ENCODE results near the gene TRIM69.
"Not testable (repeated sequence)": the region's sequence is repeated elsewhere in the genome, so short reads cannot be mapped to it uniquely, and the experiment has no call there.

Gene TRIM69

GRCh38 chr15:44736181-44736765, at the start of gene TRIM69:
TSS of gene TRIM69 (plus strand) at chr15:44736528. CDS start at chr15:44736705, 177 bp downstream.
- no peak for DNase-seq (ENCODE audit: low read depth in 2 of 2)

GRCh38 chr15:44689318-44689717, 47.0 kb upstream of the TRIM69 start:
- DNase-seq (ENCODE audit: low read depth in 2 of 2): not testable (repeated sequence)

GRCh38 chr15:44690245-44690644, 46.1 kb upstream of the TRIM69 start:
- DNase-seq (ENCODE audit: low read depth in 2 of 2): not testable (repeated sequence)

GRCh38 chr15:44692659-44693058, 43.7 kb upstream of the TRIM69 start:
- DNase-seq (ENCODE audit: low read depth in 2 of 2): no peak

- DNase-seq (ENCODE audit: low read depth in 2 of 2): no peak
Measured at GRCh38 chr15:44694416-44694815, 41.9 kb upstream of the TRIM69 start.

- no peak for DNase-seq (ENCODE audit: low read depth in 2 of 2)
Measured at GRCh38 chr15:44695294-44695693, 41.0 kb upstream of the TRIM69 start.

- no peak for DNase-seq (ENCODE audit: low read depth in 2 of 2)
Measured at GRCh38 chr15:44697014-44697413, 39.3 kb upstream of the TRIM69 start.

GRCh38 chr15:44698641-44699040, 37.7 kb upstream of the TRIM69 start:
- no peak for DNase-seq (ENCODE audit: low read depth in 2 of 2)

- DNase-seq (ENCODE audit: low read depth in 2 of 2): not testable (repeated sequence)
Measured at GRCh38 chr15:44700676-44701075, 35.7 kb upstream of the TRIM69 start.

GRCh38 chr15:44705986-44706385, 30.3 kb upstream of the TRIM69 start:
- DNase-seq (ENCODE audit: low read depth in 2 of 2): no peak

GRCh38 chr15:44706401-44706800, 29.9 kb upstream of the TRIM69 start:
- DNase-seq (ENCODE audit: low read depth in 2 of 2): no peak

GRCh38 chr15:44706946-44707636, 29.2 kb upstream of the TRIM69 start:
- DNase-seq (ENCODE audit: low read depth in 2 of 2): no peak

- no peak for DNase-seq (ENCODE audit: low read depth in 2 of 2)
Measured at GRCh38 chr15:44710236-44711095, 25.9 kb upstream of the TRIM69 start.

- peak; percentile 85 to 86 for DNase-seq (ENCODE audit: low read depth in 2 of 2)
Measured at GRCh38 chr15:44711096-44711742, 25.1 kb upstream of the TRIM69 start, which contains the start of the genes B2M and PATL2. TSS of gene B2M (plus strand) at chr15:44711517. CDS start at chr15:44711547, 30 bp downstream. TSS of gene PATL2 (minus strand) at chr15:44711323. CDS start at chr15:44676490, 34,833 bp downstream.

GRCh38 chr15:44711743-44712345, 24.5 kb upstream of the TRIM69 start:
- no peak for DNase-seq (ENCODE audit: low read depth in 2 of 2)

GRCh38 chr15:44712346-44713005, 23.9 kb upstream of the TRIM69 start:
- no peak for DNase-seq (ENCODE audit: low read depth in 2 of 2)

- no peak for DNase-seq (ENCODE audit: low read depth in 2 of 2)
Measured at GRCh38 chr15:44713006-44713966, 23.0 kb upstream of the TRIM69 start.

- no peak for DNase-seq (ENCODE audit: low read depth in 2 of 2)
Measured at GRCh38 chr15:44715142-44715796, 21.1 kb upstream of the TRIM69 start.

- DNase-seq (ENCODE audit: low read depth in 2 of 2): no peak
Measured at GRCh38 chr15:44715797-44716334, 20.5 kb upstream of the TRIM69 start.
